B cell (primary cell): ENCODE measurements around the gene ANK3. TPM values are rescaled to one million over a fixed set of nuclear protein-coding genes. Genes with fewer than 3 reads are reported as not detected.

Experiments
- ATAC-seq: fragments of 200-7000 bp; cut with Tn5 transposase; one replicate; pipeline ENCODE4 v1.10.0; 2021; ENCODE audit warnings: low read depth, mild to moderate bottlenecking, moderate number of reproducible peaks, moderate library complexity
- CTCF ChIA-PET: fragments of 350-600 bp; sonication (Branson Sonifier 250); formaldehyde crosslinking; loops from one replicate; lab custom pipeline; 2021; ENCODE audit warnings: antibody characterized with exemption, inconsistent platforms; lab: Charles Lee
- POLR2A ChIA-PET: fragments of 350-600 bp; sonication (Branson Sonifier 250); formaldehyde crosslinking; loops from one replicate; lab custom pipeline; 2021; ENCODE audit warnings: antibody characterized with exemption; lab: Charles Lee
- DNase-seq: peaks from one replicate; pipeline ENCODE4 v3.0.0; 2013
- H2AFZ ChIP-seq: 2 replicates; pipeline ENCODE4 v1.6.1; 2012; ENCODE audit warnings: mild to moderate bottlenecking, low read depth, low read length; ENCODE audit not compliant: insufficient read depth, poor library complexity, severe bottlenecking
- H3K27ac ChIP-seq, 2 donors: 1 replicate in 1 of 2; 2 replicates in 1 of 2; pipeline ENCODE4 v1.5.1; 2012 to 2013; ENCODE audit warnings: low read length in 2 of 2, mild to moderate bottlenecking in 2 of 2, moderate library complexity in 1 of 2
- H3K27me3 ChIP-seq, 4 experiments: fragments of 200-600 bp in 1 of 4; sonication (generic) in 1 of 4; replicated peaks in 1 of 4; 1 replicate in 2 of 4; 2 replicates in 2 of 4; pipeline versions ENCODE4 v1.6.1 to v1.7.0; 2013 to 2016; ENCODE audit warnings: low read length in 3 of 4, mild to moderate bottlenecking in 2 of 4, mixed read lengths in 1 of 4, moderate library complexity in 1 of 4; ENCODE audit not compliant: insufficient read depth in 4 of 4, control insufficient read depth in 3 of 4; ENCODE audit errors: control extremely low read depth in 1 of 4
- H3K36me3 ChIP-seq, 2 experiments: replicated peaks in 1 of 2; 1 replicate in 1 of 2; 2 replicates in 1 of 2; pipeline versions ENCODE4 v1.6.1 to v1.7.1; 2013; ENCODE audit warnings: low read length in 1 of 2; ENCODE audit not compliant: insufficient read depth in 2 of 2, control insufficient read depth in 1 of 2; ENCODE audit errors: control extremely low read depth in 1 of 2, extremely low read depth in 1 of 2
- H3K4me1 ChIP-seq, 2 donors: fragments of 200-600 bp in 1 of 2; sonication (generic) in 1 of 2; 1 replicate in 1 of 2; 2 replicates in 1 of 2; pipeline versions ENCODE4 v1.5.1 to v1.6.1; 2013 to 2017; ENCODE audit warnings: low read length in 2 of 2; ENCODE audit not compliant: control insufficient read depth in 2 of 2, insufficient read depth in 2 of 2
- H3K4me2 ChIP-seq: replicated peaks from 2 replicates; pipeline ENCODE3; 2012; ENCODE audit warnings: mild to moderate bottlenecking, low read depth, low read length; ENCODE audit not compliant: poor library complexity, severe bottlenecking
- H3K4me3 ChIP-seq, 5 experiments: fragments of 200-600 bp in 1 of 5; sonication (generic) in 1 of 5; 1 replicate in 3 of 5; 2 replicates in 2 of 5; pipeline versions ENCODE4 v1.5.1 to v1.7.0; 2011 to 2016; ENCODE audit warnings: low read length in 4 of 5, mild to moderate bottlenecking in 4 of 5, low read depth in 2 of 5, control low read depth in 1 of 5, moderate library complexity in 1 of 5; ENCODE audit not compliant: insufficient read depth in 1 of 5; ENCODE audit errors: control extremely low read depth in 1 of 5, extremely low read depth in 1 of 5
- H3K79me2 ChIP-seq: fragments of 200-600 bp; sonication (generic); one replicate; pipeline ENCODE4 v1.6.0; 2016; ENCODE audit warnings: low read length; ENCODE audit not compliant: control insufficient read depth, insufficient read depth
- H3K9ac ChIP-seq: fragments of 200-600 bp; sonication (generic); 2 replicates; pipeline ENCODE4 v1.6.1; 2017; ENCODE audit warnings: mild to moderate bottlenecking, low read length, moderate library complexity
- H3K9me3 ChIP-seq, 3 donors: one replicate each; pipeline versions ENCODE4 v1.6.1 to v1.7.1; 2013; ENCODE audit warnings: low read length in 2 of 3; ENCODE audit not compliant: control insufficient read depth in 2 of 3, insufficient read depth in 1 of 3; ENCODE audit errors: control extremely low read depth in 1 of 3
- H4K20me1 ChIP-seq: 2 replicates; pipeline ENCODE4 v1.6.0; 2012; ENCODE audit warnings: mild to moderate bottlenecking, low read length; ENCODE audit not compliant: insufficient read depth, control insufficient read depth, poor library complexity, severe bottlenecking
- H3K27ac Mint-ChIP-seq: one replicate; pipeline ENCODE4 v1.8.0; 2021; ENCODE audit warnings: mixed read lengths
- H3K27me3 Mint-ChIP-seq: one replicate; pipeline ENCODE4 v1.8.0; 2021; ENCODE audit warnings: mixed read lengths
- H3K4me1 Mint-ChIP-seq: one replicate; pipeline ENCODE4 v1.8.0; 2021; ENCODE audit warnings: mixed read lengths
- H3K4me3 Mint-ChIP-seq: one replicate; pipeline ENCODE4 v1.8.0; 2021; ENCODE audit warnings: mixed read lengths
- H3K9me3 Mint-ChIP-seq: one replicate; pipeline ENCODE4 v1.8.0; 2022; ENCODE audit warnings: mixed read lengths; ENCODE audit not compliant: insufficient read depth
- CTCF ChIP-seq: fragments of 200-600 bp; IDR thresholded peaks from one replicate; pipeline ENCODE4 v1.8.0; 2022; ENCODE audit warnings: antibody characterized with exemption, mild to moderate bottlenecking
- EZH2 ChIP-seq: IDR thresholded peaks from 2 replicates; pipeline ENCODE4 v1.6.1; 2012; ENCODE audit warnings: borderline replicate concordance, low read depth, mild to moderate bottlenecking, moderate library complexity, low read length; ENCODE audit not compliant: insufficient read depth, poor library complexity, severe bottlenecking
- WGBS: methylation state at CpG from one replicate; pipeline ENCODE4 v1.1.5; 2013; ENCODE audit warnings: missing lambda C conversion rate; ENCODE audit not compliant: insufficient coverage; 5-methylcytosine and 5-hydroxymethylcytosine counted together
- intact Hi-C: fragments of 100-400 bp; cut with micrococcal nuclease; formaldehyde crosslinking; loops from one replicate; pipeline ENCODE4 v1.10.0; 2022
- polyA plus RNA-seq: library from polyadenylated mRNA; depleted of rRNA; stranded (reverse); fragments of >200 nt; gene quantifications from 2 replicates; pipeline ENCODE4 v1.2.3, GENCODE V29; 2012
- total RNA-seq, 2 donors: library from RNA; stranded (reverse); fragments of 120-200 nt in 1 of 2; gene quantifications; 1 replicate in 1 of 2; 2 replicates in 1 of 2; pipeline versions ENCODE4 v1.2.3 to v1.2.4, GENCODE V29; 2013 to 2022

The ANK3 gene
- total and polyA plus RNA-seq, 2 donors (not counting 1 experiment from before 2014, with no cell fraction given) = 4.9 to 21.6 TPM

GRCh38 chr10:60031183-60031582 is 358.5 kb downstream of the ANK3 start:
- H3K79me2 ChIP-seq = no peaks in the 10 kb centered on the region
- DNase-seq = no peak
- no peak overlapping the region for H3K4me3 ChIP-seq
- no peaks in the 10 kb centered on the region for H3K9me3 ChIP-seq
- intact Hi-C loops = loop anchor here (5.0 kb wide), 1 partner anchor 199 kb away; no protein-coding TSS in a partner anchor
- Mint-ChIP-seq H3K27me3 (no peaks in the 10 kb centered on the region), H3K27ac (no peak overlapping the region), H3K9me3 (no peaks in the 10 kb centered on the region), H3K4me3 (no peak overlapping the region), H3K4me1 (peaks cover 10% of the 10 kb centered on the region)
- no peaks in the 10 kb centered on the region for H4K20me1 ChIP-seq
- H3K27ac ChIP-seq = no peak overlapping the region
- ChIA-PET POLR2A (no interaction called here), CTCF (interaction anchor here (0.5 to 4.8 kb wide), 6 partner anchors 79 to 407 kb away, joined by 3 to 47 read pairs (median 4); no protein-coding TSS in a partner anchor)
- TF ChIP-seq CTCF = no peak
- no peak for TF ChIP-seq EZH2
- ATAC-seq = no peak
- no CpG with 5 or more reads among the region's 1 CpG for WGBS
- no peaks in the 10 kb centered on the region for H3K27me3 ChIP-seq
- no peak overlapping the region for H3K9ac ChIP-seq
- H3K4me2 ChIP-seq = no peak overlapping the region
- H2AFZ ChIP-seq = no peak overlapping the region
- peaks cover 6 to 7% of the 10 kb centered on the region in 2 donors for H3K4me1 ChIP-seq
- no peaks in the 10 kb centered on the region for H3K36me3 ChIP-seq

DNA sequence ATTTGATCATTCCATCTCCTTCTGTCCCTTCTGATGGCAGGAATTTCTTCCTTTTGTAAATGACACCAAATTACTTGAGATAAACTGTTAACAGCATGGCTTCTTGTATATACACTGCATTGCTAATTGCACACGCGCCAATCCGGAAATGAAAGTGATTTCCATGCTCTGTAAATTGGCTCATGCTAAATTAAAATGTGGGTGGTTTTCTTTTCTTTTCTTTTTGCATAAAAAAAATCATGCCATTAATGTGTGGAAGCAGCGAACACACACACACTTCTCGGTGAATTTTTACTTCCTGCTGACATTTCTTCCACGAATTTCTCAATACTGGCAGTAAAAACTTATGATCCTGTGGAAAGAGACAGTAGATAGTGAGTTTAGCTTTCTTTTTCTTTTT is 360.2 kb downstream of the ANK3 start:
- Mint-ChIP-seq H3K9me3 (no peaks in the 10 kb centered on the region), H3K27ac (no peak overlapping the region), H3K4me3 (no peak overlapping the region), H3K27me3 (no peaks in the 10 kb centered on the region), H3K4me1 (peaks cover 7% of the 10 kb centered on the region)
- ChIA-PET CTCF (interaction anchor here (0.8 to 4.8 kb wide), 3 partner anchors 164 to 405 kb away, joined by 4 to 47 read pairs (median 44); no protein-coding TSS in a partner anchor), POLR2A (no interaction called here)
- no peak overlapping the region for H3K4me2 ChIP-seq
- no peaks in the 10 kb centered on the region for H3K27me3 ChIP-seq
- TF ChIP-seq CTCF (no peak), EZH2 (no peak)
- no peak overlapping the region for H3K4me3 ChIP-seq
- H3K36me3 ChIP-seq = no peaks in the 10 kb centered on the region
- H3K9ac ChIP-seq = no peak overlapping the region
- no CpG with 5 or more reads among the region's 6 CpGs for WGBS
- H3K9me3 ChIP-seq = no peaks in the 10 kb centered on the region
- H3K4me1 ChIP-seq = peaks cover 6 to 7% of the 10 kb centered on the region in 2 donors
- H2AFZ ChIP-seq = no peak overlapping the region
- H4K20me1 ChIP-seq = no peaks in the 10 kb centered on the region
- ATAC-seq (no peak), DNase-seq (no peak)
- intact Hi-C loops = no loop called here
- no peak overlapping the region for H3K27ac ChIP-seq
- H3K79me2 ChIP-seq = no peaks in the 10 kb centered on the region
